ENCODE results near the gene CCDC7. TPM values are rescaled to one million over a fixed set of nuclear protein-coding genes. Genes with fewer than 3 reads are reported as not detected.
"Not testable (repeated sequence)": the region's sequence is repeated elsewhere in the genome, so short reads cannot be mapped to it uniquely, and the experiment has no call there.

CCDC7 gene
- total RNA-seq, 1 donor from 2014 or later, result 9.5 TPM

DNA sequence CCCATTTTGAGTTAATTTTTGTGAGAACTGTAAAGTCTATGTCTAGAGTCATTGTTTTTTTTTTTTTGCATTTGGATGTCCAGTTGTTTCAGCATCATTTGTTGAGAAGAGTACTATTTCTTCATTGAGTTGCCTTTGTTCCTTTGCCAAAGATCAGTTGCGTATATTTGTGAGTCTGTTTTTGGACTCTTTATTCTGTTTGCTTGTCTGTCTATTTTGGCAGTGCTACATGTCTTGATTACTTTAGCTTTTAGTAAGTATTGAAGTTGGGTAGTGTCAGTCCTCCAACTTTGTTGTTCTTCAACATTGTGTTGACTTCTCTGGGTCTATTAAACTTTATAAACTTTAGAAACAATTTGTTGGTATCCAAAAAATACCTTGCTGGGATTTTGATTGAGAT, 31.6 kb downstream of the CCDC7 start:
- H3K4me3 Mint-ChIP-seq (ENCODE audit: low read depth), result no peak overlapping the region
- no peaks in the 10 kb centered on the region for H3K27me3 Mint-ChIP-seq

DNA sequence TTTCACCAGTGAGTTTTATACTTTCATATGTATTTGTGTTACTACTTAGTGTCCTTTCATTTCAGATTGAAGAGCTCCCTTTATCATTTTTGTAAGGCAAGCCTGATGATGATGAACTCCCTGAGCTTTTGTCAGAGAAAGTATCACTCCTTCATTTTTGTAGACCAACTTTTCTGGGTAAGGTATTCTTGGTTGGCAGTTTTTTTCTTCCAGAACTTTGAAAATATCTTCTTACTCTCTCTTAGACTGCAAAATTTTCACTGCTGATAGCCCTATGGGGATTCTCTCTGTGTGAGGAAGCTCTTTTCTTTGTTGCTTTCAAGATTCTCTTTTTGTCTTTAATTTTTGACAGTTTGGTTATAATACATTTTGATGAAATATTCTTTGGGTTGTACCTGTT, 35.7 kb downstream of the CCDC7 start:
- no peaks in the 10 kb centered on the region for H3K27me3 Mint-ChIP-seq

More for the DNA sequence above, 31.6 kb downstream of the CCDC7 start:
- no peaks in the 10 kb centered on the region for H3K4me1 Mint-ChIP-seq (ENCODE audit: low read depth)
- DNase-seq (ENCODE audit: low spot score, unreplicated experiment), result no peak
- H3K27ac Mint-ChIP-seq, result no peak overlapping the region
- H3K36me3 Mint-ChIP-seq (ENCODE audit: insufficient read depth), result peaks cover 17% of the 10 kb centered on the region
- TF ChIP-seq, protein P1, sequence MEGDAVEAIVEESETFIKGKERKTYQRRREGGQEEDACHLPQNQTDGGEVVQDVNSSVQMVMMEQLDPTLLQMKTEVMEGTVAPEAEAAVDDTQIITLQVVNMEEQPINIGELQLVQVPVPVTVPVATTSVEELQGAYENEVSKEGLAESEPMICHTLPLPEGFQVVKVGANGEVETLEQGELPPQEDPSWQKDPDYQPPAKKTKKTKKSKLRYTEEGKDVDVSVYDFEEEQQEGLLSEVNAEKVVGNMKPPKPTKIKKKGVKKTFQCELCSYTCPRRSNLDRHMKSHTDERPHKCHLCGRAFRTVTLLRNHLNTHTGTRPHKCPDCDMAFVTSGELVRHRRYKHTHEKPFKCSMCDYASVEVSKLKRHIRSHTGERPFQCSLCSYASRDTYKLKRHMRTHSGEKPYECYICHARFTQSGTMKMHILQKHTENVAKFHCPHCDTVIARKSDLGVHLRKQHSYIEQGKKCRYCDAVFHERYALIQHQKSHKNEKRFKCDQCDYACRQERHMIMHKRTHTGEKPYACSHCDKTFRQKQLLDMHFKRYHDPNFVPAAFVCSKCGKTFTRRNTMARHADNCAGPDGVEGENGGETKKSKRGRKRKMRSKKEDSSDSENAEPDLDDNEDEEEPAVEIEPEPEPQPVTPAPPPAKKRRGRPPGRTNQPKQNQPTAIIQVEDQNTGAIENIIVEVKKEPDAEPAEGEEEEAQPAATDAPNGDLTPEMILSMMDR (IDR thresholded peaks at IDR 0.05; ENCODE audit: unreplicated experiment), result no peak
- H3K9me3 Mint-ChIP-seq (ENCODE audit: low read depth), result peaks cover 25% of the 10 kb centered on the region

DNA sequence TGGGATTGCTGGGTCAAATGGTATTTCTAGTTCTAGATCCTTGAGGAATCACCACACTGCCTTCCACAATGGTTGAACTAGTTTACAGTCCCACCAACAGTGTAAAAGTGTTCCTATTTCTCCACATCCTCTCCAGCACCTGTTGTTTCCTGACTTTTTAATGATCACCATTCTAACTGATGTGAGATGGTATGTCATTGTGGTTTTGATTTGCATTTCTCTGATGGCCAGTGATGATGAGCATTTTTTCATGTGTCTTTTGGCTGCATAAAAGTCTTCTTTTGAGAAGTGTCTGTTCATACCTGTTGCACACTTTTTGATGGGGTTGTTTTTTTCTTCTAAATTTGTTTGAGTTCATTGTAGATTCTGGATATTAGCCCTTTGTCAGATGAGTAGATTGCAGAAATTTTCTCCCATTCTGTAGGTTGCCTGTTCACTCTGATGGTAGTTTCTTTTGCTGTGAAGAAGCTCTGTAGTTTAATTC, 37.1 kb downstream of the CCDC7 start:
- H3K36me3 Mint-ChIP-seq (ENCODE audit: insufficient read depth), result peaks cover 40% of the 10 kb centered on the region
- not testable (repeated sequence) for H3K27ac Mint-ChIP-seq; H3K4me1 Mint-ChIP-seq (ENCODE audit: low read depth); DNase-seq (ENCODE audit: low spot score, unreplicated experiment); H3K27me3 Mint-ChIP-seq; H3K4me3 Mint-ChIP-seq (ENCODE audit: low read depth)
- peaks cover 49% of the 10 kb centered on the region for H3K9me3 Mint-ChIP-seq (ENCODE audit: low read depth)

More for the DNA sequence above, 35.7 kb downstream of the CCDC7 start:
- DNase-seq (ENCODE audit: low spot score, unreplicated experiment), result no peak
- Mint-ChIP-seq H3K9me3 (ENCODE audit: low read depth) (peaks cover 43% of the 10 kb centered on the region), H3K36me3 (ENCODE audit: insufficient read depth) (peaks cover 38% of the 10 kb centered on the region), H3K4me3 (ENCODE audit: low read depth) (no peak overlapping the region), H3K27ac (no peak overlapping the region), H3K4me1 (ENCODE audit: low read depth) (no peaks in the 10 kb centered on the region)
- TF ChIP-seq, protein P1 (IDR thresholded peaks at IDR 0.05; ENCODE audit: unreplicated experiment), result no peak

DNA sequence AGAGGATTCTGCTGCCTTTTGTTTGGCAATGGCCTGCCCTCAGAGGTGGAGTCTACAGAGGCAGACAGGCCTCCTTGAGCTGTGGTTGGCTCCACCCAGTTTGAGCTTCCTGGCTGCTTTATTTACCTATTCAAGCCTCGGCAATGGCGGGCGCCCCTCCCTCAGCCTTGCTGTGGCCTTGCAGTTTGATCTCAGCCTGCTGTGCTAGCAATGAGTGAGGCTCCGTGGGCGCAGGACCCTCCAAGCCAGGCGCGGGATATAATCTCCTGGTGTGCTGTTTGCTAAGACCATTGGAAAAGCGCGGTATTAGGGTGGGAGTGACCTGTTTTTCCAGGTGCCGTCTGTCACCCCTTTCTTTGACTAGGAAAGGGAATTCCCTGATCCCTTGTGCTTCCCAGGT, 42.1 kb downstream of the CCDC7 start:
- not testable (repeated sequence) for H3K27ac Mint-ChIP-seq; DNase-seq (ENCODE audit: low spot score, unreplicated experiment)
- H3K9me3 Mint-ChIP-seq (ENCODE audit: low read depth), result peaks cover 41% of the 10 kb centered on the region

DNA sequence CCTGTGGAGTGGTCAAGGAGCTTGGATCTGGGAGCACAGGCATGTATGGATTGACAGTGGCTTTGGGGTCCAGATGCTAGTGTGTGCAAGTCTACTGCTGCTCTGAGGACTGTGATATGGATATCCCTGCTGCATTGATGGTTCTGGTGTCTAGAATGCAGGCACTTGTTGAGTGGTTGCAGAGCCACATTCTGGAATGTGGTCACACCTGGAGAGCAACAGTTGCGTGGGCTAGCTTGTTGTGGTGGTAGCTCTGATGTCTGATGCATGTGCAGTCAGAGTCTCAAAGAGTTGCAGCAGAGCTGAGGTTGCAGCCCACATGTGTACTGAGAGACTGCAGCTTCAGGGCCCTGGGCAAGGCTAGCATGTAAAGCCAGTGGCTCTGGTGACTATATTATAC, 43.2 kb downstream of the CCDC7 start:
- Mint-ChIP-seq H3K27ac (no peak overlapping the region), H3K4me3 (ENCODE audit: low read depth) (no peak overlapping the region), H3K36me3 (ENCODE audit: insufficient read depth) (peaks cover 35% of the 10 kb centered on the region), H3K27me3 (no peaks in the 10 kb centered on the region), H3K9me3 (ENCODE audit: low read depth) (peaks cover 37% of the 10 kb centered on the region), H3K4me1 (ENCODE audit: low read depth) (no peaks in the 10 kb centered on the region)
- TF ChIP-seq, protein P1 (IDR thresholded peaks at IDR 0.05; ENCODE audit: unreplicated experiment), result no peak
- DNase-seq (ENCODE audit: low spot score, unreplicated experiment), result no peak

More for the DNA sequence above, 42.1 kb downstream of the CCDC7 start:
- H3K27me3 Mint-ChIP-seq; H3K4me3 Mint-ChIP-seq (ENCODE audit: low read depth); H3K4me1 Mint-ChIP-seq (ENCODE audit: low read depth): not testable (repeated sequence)
- H3K36me3 Mint-ChIP-seq (ENCODE audit: insufficient read depth), result peaks cover 44% of the 10 kb centered on the region

DNA sequence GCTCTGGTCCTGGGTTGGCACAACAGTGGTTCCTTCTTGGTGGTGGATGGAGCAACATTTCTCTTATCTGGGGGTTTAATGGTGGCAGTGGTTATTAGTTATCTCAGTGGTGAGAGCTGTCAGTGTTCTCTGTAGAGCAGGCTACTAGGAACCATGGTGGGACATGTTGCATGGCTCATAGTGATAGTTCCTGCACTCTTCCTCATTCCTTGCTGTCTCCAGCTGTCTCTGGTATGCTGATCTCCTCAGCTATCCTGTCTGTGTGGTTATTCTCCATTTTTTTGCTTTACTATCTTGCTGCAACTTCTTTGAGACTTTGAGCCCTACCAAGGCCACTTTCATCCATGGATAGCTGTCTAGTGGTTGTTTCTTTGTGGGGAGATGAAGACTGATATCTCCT, 44.0 kb downstream of the CCDC7 start:
- Mint-ChIP-seq H3K27ac (no peak overlapping the region), H3K4me3 (ENCODE audit: low read depth) (no peak overlapping the region), H3K9me3 (ENCODE audit: low read depth) (peaks cover 33% of the 10 kb centered on the region), H3K4me1 (ENCODE audit: low read depth) (no peaks in the 10 kb centered on the region), H3K27me3 (no peaks in the 10 kb centered on the region), H3K36me3 (ENCODE audit: insufficient read depth) (peaks cover 30% of the 10 kb centered on the region)
- no peak for DNase-seq (ENCODE audit: low spot score, unreplicated experiment)
- TF ChIP-seq, protein P1 (IDR thresholded peaks at IDR 0.05; ENCODE audit: unreplicated experiment), result no peak

DNA sequence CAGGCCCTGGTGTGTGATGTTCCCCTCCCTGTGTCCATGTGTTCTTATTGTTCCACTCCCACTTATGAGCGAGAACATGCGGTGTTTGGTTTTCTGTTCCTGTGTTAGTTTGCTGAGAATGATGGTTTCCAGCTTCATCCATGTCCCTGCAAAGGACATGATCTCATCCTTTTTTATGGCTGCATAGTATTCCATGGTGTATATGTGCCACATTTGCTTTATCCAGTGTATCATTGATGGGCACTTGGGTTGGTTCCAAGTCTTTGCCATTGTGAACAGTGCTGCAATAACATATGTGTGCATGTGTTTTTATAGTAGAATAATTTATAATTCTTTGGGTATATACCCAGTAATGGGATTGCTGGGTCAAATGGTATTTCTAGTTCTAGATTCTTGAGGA, 48.6 kb downstream of the CCDC7 start:
- not testable (repeated sequence) for H3K4me3 Mint-ChIP-seq (ENCODE audit: low read depth); H3K36me3 Mint-ChIP-seq (ENCODE audit: insufficient read depth); DNase-seq (ENCODE audit: low spot score, unreplicated experiment); H3K27ac Mint-ChIP-seq; H3K27me3 Mint-ChIP-seq; H3K4me1 Mint-ChIP-seq (ENCODE audit: low read depth)
- H3K9me3 Mint-ChIP-seq (ENCODE audit: low read depth), result peaks cover 31% of the 10 kb centered on the region

DNA sequence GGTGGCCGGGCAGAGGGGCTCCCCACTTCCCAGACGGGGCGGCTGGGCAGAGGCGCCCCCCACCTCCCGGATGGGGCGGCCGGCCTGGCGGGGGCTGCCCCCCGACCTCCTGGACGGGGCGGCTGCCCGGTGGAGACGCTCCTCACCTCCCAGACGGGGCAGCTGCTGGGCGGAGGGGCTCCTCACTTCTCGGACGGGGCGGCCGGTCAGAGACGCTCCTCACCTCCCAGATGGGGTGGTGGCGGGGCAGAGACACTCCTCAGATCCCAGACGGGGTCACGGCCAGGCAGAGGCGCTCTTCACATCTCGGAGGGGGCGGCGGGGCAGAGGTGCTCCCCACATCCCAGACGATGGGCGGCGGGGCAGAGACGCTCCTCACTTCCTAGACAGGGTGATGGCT, 54.2 kb downstream of the CCDC7 start:
- H3K27me3 Mint-ChIP-seq; DNase-seq (ENCODE audit: low spot score, unreplicated experiment); H3K4me3 Mint-ChIP-seq (ENCODE audit: low read depth); H3K4me1 Mint-ChIP-seq (ENCODE audit: low read depth); H3K27ac Mint-ChIP-seq: not testable (repeated sequence)
- peaks cover 20% of the 10 kb centered on the region for H3K36me3 Mint-ChIP-seq (ENCODE audit: insufficient read depth)
- H3K9me3 Mint-ChIP-seq (ENCODE audit: low read depth), result peaks cover 56% of the 10 kb centered on the region
